ENCODE results near the gene MECR.

DNA sequence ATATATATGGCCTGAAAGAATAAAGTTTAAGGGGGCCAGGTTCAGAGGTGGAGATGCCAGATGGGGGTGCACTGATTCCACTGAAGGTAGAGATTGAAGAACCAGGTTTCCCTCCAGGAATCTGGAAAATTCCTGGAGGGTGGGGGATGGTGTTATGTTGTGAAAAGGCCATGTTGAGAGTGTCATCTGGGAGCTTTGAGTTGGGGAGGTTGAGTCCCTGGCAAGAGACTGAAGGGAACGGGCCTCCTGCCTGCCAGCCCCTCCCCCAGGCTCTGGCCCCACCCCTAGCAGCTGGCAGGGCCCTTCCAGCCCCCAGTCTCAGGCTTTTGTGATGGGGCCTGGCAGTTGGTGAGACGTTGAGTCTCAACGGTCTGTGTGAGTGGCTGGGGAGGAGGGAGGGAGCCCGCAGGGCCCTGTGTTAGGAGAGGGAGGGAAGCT lies 9.7 kb upstream of the MECR start:
- TF ChIP-seq CTCF (conservative IDR thresholded peaks at IDR 0.05; ENCODE audit: low read depth in 2 of 2): peak; percentile 81 to 89
- no peak for TF ChIP-seq ETS1 (IDR thresholded peaks at IDR 0.05)
- no peak for TF ChIP-seq EZH2phosphoT487 (IDR thresholded peaks at IDR 0.05; ENCODE audit: unreplicated experiment)
- no peak for TF ChIP-seq EZH2 (IDR thresholded peaks at IDR 0.05; ENCODE audit: low read depth, unreplicated experiment)
- no peak for TF ChIP-seq POLR2AphosphoS5 (IDR thresholded peaks at IDR 0.05; ENCODE audit: low read depth)
- no peak for TF ChIP-seq CREB1 (CRISPR knock-in tag; IDR thresholded peaks at IDR 0.05; ENCODE audit: low read depth)
- TF ChIP-seq REST (IDR thresholded peaks at IDR 0.05; ENCODE audit: unreplicated experiment): no peak
- no peak for TF ChIP-seq ZNF331 (CRISPR knock-in tag; IDR thresholded peaks at IDR 0.05; ENCODE audit: low read depth)
- TF ChIP-seq NANOG (IDR thresholded peaks at IDR 0.05; ENCODE audit: borderline replicate concordance): no peak
- TF ChIP-seq JUNB (IDR thresholded peaks at IDR 0.05; ENCODE audit: unreplicated experiment): no peak
- TF ChIP-seq, protein P1, sequence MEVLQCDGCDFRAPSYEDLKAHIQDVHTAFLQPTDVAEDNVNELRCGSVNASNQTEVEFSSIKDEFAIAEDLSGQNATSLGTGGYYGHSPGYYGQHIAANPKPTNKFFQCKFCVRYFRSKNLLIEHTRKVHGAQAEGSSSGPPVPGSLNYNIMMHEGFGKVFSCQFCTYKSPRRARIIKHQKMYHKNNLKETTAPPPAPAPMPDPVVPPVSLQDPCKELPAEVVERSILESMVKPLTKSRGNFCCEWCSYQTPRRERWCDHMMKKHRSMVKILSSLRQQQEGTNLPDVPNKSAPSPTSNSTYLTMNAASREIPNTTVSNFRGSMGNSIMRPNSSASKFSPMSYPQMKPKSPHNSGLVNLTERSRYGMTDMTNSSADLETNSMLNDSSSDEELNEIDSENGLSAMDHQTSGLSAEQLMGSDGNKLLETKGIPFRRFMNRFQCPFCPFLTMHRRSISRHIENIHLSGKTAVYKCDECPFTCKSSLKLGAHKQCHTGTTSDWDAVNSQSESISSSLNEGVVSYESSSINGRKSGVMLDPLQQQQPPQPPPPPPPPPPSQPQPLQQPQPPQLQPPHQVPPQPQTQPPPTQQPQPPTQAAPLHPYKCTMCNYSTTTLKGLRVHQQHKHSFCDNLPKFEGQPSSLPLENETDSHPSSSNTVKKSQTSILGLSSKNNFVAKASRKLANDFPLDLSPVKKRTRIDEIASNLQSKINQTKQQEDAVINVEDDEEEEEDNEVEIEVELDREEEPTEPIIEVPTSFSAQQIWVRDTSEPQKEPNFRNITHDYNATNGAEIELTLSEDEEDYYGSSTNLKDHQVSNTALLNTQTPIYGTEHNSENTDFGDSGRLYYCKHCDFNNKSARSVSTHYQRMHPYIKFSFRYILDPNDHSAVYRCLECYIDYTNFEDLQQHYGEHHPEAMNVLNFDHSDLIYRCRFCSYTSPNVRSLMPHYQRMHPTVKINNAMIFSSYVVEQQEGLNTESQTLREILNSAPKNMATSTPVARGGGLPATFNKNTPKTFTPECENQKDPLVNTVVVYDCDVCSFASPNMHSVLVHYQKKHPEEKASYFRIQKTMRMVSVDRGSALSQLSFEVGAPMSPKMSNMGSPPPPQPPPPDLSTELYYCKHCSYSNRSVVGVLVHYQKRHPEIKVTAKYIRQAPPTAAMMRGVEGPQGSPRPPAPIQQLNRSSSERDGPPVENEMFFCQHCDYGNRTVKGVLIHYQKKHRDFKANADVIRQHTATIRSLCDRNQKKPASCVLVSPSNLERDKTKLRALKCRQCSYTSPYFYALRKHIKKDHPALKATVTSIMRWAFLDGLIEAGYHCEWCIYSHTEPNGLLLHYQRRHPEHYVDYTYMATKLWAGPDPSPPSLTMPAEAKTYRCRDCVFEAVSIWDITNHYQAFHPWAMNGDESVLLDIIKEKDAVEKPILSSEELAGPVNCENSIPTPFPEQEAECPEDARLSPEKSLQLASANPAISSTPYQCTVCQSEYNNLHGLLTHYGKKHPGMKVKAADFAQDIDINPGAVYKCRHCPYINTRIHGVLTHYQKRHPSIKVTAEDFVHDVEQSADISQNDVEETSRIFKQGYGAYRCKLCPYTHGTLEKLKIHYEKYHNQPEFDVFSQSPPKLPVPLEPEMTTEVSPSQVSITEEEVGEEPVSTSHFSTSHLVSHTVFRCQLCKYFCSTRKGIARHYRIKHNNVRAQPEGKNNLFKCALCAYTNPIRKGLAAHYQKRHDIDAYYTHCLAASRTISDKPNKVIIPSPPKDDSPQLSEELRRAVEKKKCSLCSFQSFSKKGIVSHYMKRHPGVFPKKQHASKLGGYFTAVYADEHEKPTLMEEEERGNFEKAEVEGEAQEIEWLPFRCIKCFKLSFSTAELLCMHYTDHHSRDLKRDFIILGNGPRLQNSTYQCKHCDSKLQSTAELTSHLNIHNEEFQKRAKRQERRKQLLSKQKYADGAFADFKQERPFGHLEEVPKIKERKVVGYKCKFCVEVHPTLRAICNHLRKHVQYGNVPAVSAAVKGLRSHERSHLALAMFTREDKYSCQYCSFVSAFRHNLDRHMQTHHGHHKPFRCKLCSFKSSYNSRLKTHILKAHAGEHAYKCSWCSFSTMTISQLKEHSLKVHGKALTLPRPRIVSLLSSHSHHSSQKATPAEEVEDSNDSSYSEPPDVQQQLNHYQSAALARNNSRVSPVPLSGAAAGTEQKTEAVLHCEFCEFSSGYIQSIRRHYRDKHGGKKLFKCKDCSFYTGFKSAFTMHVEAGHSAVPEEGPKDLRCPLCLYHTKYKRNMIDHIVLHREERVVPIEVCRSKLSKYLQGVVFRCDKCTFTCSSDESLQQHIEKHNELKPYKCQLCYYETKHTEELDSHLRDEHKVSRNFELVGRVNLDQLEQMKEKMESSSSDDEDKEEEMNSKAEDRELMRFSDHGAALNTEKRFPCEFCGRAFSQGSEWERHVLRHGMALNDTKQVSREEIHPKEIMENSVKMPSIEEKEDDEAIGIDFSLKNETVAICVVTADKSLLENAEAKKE (CRISPR knock-in tag; IDR thresholded peaks at IDR 0.05): no peak
